PC-3 (cell line): ENCODE results near the gene ZFP62. TPM values are rescaled to one million over a fixed set of nuclear protein-coding genes. Genes with fewer than 3 reads are reported as not detected.

Source experiments
- ATAC-seq: fragments of 200-7000 bp; cut with Tn5 transposase; 2 replicates; pipeline ENCODE4 v1.9.1; 2020; ENCODE audit warnings: mild to moderate bottlenecking, moderate library complexity
- BruUV-seq: library from RNA; stranded (reverse); fragments of 400-500 nt; replicated peaks from 2 replicates; lab custom pipeline; 2021; lab: Mats Ljungman, UMichigan
- CTCF ChIA-PET: fragments of 300-600 bp; sonication (Branson Sonifier 250); formaldehyde crosslinking; loops from one replicate; lab custom pipeline; 2022; ENCODE audit warnings: antibody characterized with exemption; lab: Charles Lee
- POLR2A ChIA-PET: fragments of 300-600 bp; sonication (Branson Sonifier 250); formaldehyde crosslinking; loops from one replicate; lab custom pipeline; 2022; ENCODE audit warnings: antibody characterized with exemption; ENCODE audit not compliant: unreplicated experiment; lab: Charles Lee
- DNase-seq: peaks from one replicate; pipeline ENCODE4 v3.0.0-alpha.2; 2015
- H2AFZ ChIP-seq: fragments of 300-600 bp; sonication (generic); 2 replicates; pipeline ENCODE4 v1.6.0; 2016; ENCODE audit warnings: antibody characterized with exemption, low read length
- H3F3A ChIP-seq: fragments of 300-600 bp; sonication (generic); one replicate; pipeline ENCODE4 v1.6.0; 2017; ENCODE audit warnings: antibody characterized with exemption, low read length, control low read depth, mild to moderate bottlenecking; ENCODE audit not compliant: unreplicated experiment
- H3K27ac ChIP-seq: fragments of 300-600 bp; sonication (generic); 2 replicates; pipeline ENCODE4 v1.5.1; 2016; ENCODE audit warnings: mild to moderate bottlenecking, low read length
- H3K27me3 ChIP-seq: fragments of 300-600 bp; sonication (generic); 2 replicates; pipeline ENCODE4 v1.6.1; 2016; ENCODE audit warnings: low read length, mixed read lengths
- H3K36me3 ChIP-seq: fragments of 300-600 bp; sonication (generic); 2 replicates; pipeline ENCODE4 v1.6.1; 2016; ENCODE audit warnings: low read depth, mixed run types, low read length, mixed read lengths
- H3K4me1 ChIP-seq: fragments of 300-600 bp; sonication (generic); 2 replicates; pipeline ENCODE4 v1.5.1; 2016; ENCODE audit warnings: low read length; ENCODE audit not compliant: insufficient read depth
- H3K4me2 ChIP-seq: fragments of 300-600 bp; sonication (generic); 2 replicates; pipeline ENCODE4 v1.6.0; 2016; ENCODE audit warnings: low read length
- H3K4me3 ChIP-seq: fragments of 300-600 bp; sonication (generic); 2 replicates; pipeline ENCODE4 v1.5.1; 2016; ENCODE audit warnings: mild to moderate bottlenecking, low read length, mixed read lengths
- H3K79me2 ChIP-seq: fragments of 300-600 bp; sonication (generic); 2 replicates; pipeline ENCODE4 v1.6.1; 2017; ENCODE audit warnings: low read length, mixed read lengths
- H3K9ac ChIP-seq: fragments of 300-600 bp; sonication (generic); 2 replicates; pipeline ENCODE4 v1.6.0; 2016; ENCODE audit warnings: mild to moderate bottlenecking, low read length
- H3K9me2 ChIP-seq: fragments of 300-600 bp; sonication (generic); replicated peaks from 2 replicates; pipeline ENCODE4 v1.6.1; 2016; ENCODE audit warnings: mixed run types, low read length, mixed read lengths
- H3K9me3 ChIP-seq: fragments of 300-600 bp; sonication (generic); 2 replicates; pipeline ENCODE4 v1.6.1; 2016; ENCODE audit warnings: low read length, mixed read lengths
- H4K20me1 ChIP-seq: fragments of 300-600 bp; sonication (generic); 2 replicates; pipeline ENCODE4 v1.6.1; 2016; ENCODE audit warnings: low read length, mixed read lengths
- EZH2 ChIP-seq: fragments of 300-600 bp; sonication (generic); IDR thresholded peaks from one replicate; pipeline ENCODE4 v1.6.1; 2017; ENCODE audit warnings: antibody characterized with exemption, mild to moderate bottlenecking, low read length; ENCODE audit not compliant: unreplicated experiment
- EZH2phosphoT487 ChIP-seq: fragments of 300-600 bp; sonication (generic); IDR thresholded peaks from 2 replicates; pipeline ENCODE4 v1.6.1; 2018; ENCODE audit warnings: mild to moderate bottlenecking, antibody characterized with exemption, low read length, borderline replicate concordance
- intact Hi-C: fragments of 100-400 bp; cut with micrococcal nuclease; formaldehyde crosslinking; loops from 2 replicates; pipeline ENCODE4 v1.9.0; 2023
- total RNA-seq: library from RNA; depleted of rRNA; stranded (reverse); fragments of >200 nt; gene quantifications from 2 replicates; pipeline ENCODE4 v1.2.3, GENCODE V29; 2014
- TF ChIP-seq, protein P1 (sequence below): fragments of 300-600 bp; sonication (generic); conservative IDR thresholded peaks from 2 replicates; pipeline ENCODE4 v1.5.1; 2017; ENCODE audit warnings: antibody characterized with exemption, low read depth, mild to moderate bottlenecking, low read length

ZFP62 gene
- total RNA-seq, 1 experiment from 2014 or later, result 24.3 TPM

DNA sequence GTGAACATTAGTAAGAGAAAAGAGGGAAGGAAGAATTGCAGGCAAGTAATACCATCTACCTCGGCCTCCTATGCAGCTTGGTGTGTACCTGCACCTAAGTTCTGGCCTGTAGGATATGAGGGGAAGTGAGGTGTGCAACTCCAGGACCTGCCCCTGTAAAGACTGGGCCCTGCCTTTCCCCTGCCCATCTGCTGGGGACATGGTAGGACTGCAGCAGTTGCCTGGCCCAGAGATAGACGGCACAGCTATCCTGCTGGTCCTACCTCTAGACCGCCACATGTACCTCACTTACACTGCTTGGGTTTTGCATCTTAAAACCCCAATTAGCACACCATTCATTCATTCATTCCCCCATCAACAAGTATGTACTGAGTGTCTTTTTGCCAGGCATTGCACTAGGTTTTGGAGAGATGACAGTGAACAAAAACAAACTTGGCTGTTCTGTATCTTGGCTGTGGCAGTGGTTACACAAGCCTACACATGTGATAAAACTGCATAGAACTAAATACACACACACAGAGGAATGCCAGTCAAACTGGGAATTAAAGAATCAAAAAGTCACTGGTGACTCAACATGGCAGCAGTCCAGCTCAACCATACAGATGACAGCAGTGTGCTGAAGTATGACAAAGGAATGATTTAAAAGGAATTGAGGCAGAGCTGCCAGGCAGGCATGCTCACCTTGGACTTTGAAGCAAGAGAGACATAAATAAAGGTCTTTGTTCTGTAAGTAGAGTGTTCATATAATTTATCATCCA is 35.1 kb downstream of the ZFP62 start:
- intact Hi-C loops, result loop anchor here (1.0 kb wide), 3 partner anchors 16 to 41 kb away; no protein-coding TSS in a partner anchor
- H3K79me2 ChIP-seq, result peaks cover 10% of the 10 kb centered on the region
- BruUV-seq, result no TSS peak
- peaks cover 11% of the 10 kb centered on the region; the same call in 1 of the 2 replicates for H3K36me3 ChIP-seq
- H3K9ac ChIP-seq, result no peak overlapping the region
- ChIA-PET POLR2A (interaction anchor here (0.9 kb wide), 1 partner anchor 15 kb away, joined by 5 read pairs; no protein-coding TSS in a partner anchor), CTCF (interaction anchor here (0.5 kb wide), 1 partner anchor 34 kb away, joined by 6 read pairs; no protein-coding TSS in a partner anchor)
- H3K27me3 ChIP-seq, result no peaks in the 10 kb centered on the region
- H4K20me1 ChIP-seq, result no peaks in the 10 kb centered on the region
- peak overlapping the region; percentile 13; the same call in 1 of the 2 replicates for H3K27ac ChIP-seq
- H3K4me3 ChIP-seq, result no peak overlapping the region
- H3F3A ChIP-seq, result peaks cover 5% of the 10 kb centered on the region
- peaks cover 8% of the 10 kb centered on the region; the same call in 1 of the 2 replicates for H3K9me3 ChIP-seq
- H2AFZ ChIP-seq, result no peak overlapping the region
- DNase-seq (peak; percentile 99), ATAC-seq (peak; percentile 81)
- TF ChIP-seq, protein P1, sequence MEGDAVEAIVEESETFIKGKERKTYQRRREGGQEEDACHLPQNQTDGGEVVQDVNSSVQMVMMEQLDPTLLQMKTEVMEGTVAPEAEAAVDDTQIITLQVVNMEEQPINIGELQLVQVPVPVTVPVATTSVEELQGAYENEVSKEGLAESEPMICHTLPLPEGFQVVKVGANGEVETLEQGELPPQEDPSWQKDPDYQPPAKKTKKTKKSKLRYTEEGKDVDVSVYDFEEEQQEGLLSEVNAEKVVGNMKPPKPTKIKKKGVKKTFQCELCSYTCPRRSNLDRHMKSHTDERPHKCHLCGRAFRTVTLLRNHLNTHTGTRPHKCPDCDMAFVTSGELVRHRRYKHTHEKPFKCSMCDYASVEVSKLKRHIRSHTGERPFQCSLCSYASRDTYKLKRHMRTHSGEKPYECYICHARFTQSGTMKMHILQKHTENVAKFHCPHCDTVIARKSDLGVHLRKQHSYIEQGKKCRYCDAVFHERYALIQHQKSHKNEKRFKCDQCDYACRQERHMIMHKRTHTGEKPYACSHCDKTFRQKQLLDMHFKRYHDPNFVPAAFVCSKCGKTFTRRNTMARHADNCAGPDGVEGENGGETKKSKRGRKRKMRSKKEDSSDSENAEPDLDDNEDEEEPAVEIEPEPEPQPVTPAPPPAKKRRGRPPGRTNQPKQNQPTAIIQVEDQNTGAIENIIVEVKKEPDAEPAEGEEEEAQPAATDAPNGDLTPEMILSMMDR, result no peak
- TF ChIP-seq EZH2 (no peak), EZH2phosphoT487 (no peak)
- no peaks in the 10 kb centered on the region for H3K9me2 ChIP-seq
- peaks cover 21% of the 10 kb centered on the region for H3K4me1 ChIP-seq
- H3K4me2 ChIP-seq, result peak overlapping the region; percentile 3; the same call in 1 of the 2 replicates

DNA sequence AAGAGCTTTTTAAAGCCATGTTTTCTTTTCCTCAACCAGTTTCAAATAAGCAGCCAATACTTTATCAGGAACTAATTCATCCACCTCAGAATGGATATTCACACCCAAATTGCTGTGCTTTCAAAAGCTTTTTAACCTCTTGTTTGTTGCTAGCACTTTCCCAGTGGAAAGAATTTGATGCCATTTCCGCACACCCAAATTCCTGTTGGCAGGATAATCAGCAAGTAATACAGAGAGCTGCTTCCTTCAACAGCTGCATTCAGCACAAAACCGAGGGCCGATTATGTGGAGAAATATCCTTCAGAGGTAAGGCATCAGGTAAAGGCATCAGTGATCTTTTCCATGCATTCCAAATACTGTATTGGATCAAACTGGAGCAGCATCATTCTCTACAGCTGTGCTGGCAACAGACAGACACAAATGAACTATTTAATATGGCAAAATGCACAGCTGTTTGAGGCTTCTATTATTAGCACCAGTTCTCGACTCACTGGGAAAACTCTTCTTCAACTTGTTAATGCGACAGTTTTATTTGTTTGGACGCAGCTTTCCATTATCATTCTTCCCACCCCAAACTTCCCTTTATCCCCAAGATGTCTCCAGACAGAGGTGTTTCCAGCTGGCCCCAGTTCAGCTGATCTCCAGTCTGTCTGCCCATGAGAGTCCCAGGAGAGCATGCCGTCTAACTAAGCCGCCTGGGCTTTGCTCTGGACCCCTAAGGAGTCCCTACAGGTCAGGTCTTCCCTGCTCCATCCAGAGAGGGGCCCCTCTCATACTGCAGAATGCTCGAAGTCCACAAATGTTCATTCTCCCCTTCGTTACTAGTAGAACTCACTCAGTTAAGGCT is 36.2 kb downstream of the ZFP62 start:
- Histone ChIP-seq H3K4me2 (no peak overlapping the region), H3F3A (peaks cover 5% of the 10 kb centered on the region), H3K36me3 (peaks cover 6% of the 10 kb centered on the region; the same call in 1 of the 2 replicates), H3K79me2 (no peaks in the 10 kb centered on the region), H2AFZ (no peak overlapping the region), H3K27me3 (no peaks in the 10 kb centered on the region), H3K4me3 (no peak overlapping the region), H4K20me1 (no peaks in the 10 kb centered on the region), H3K27ac (no peak overlapping the region), H3K4me1 (peaks cover 17% of the 10 kb centered on the region), H3K9me3 (peaks cover 7% of the 10 kb centered on the region; the same call in 1 of the 2 replicates), H3K9ac (no peak overlapping the region), H3K9me2 (no peaks in the 10 kb centered on the region)
- intact Hi-C loops, result no loop called here
- ATAC-seq (no peak), DNase-seq (no peak)
- no peak for TF ChIP-seq EZH2phosphoT487
- no peak for TF ChIP-seq EZH2
- TF ChIP-seq, protein P1, result no peak
- BruUV-seq, result no TSS peak
- CTCF ChIA-PET, result no interaction called here
- POLR2A ChIA-PET, result no interaction called here
